GM23338 (cell line): ENCODE results near the gene RASA3.

ENCODE experiments used
- CREB1 ChIP-seq: fragments of 250-450 bp; sonication (Bioruptor Pico); IDR thresholded peaks from 2 replicates; pipeline ENCODE4 v1.5.0; 2020; ENCODE audit warnings: low read depth, mild to moderate bottlenecking, moderate library complexity
- ETS1 ChIP-seq: IDR thresholded peaks from 2 replicates; pipeline ENCODE4 v1.6.1; 2016; ENCODE audit warnings: antibody characterized with exemption
- EZH2 ChIP-seq: fragments of 200-600 bp; sonication (generic); IDR thresholded peaks from one replicate; pipeline ENCODE4 v1.8.0; 2017; ENCODE audit warnings: antibody characterized with exemption, mild to moderate bottlenecking, low read depth; ENCODE audit not compliant: unreplicated experiment
- EZH2phosphoT487 ChIP-seq: fragments of 200-600 bp; sonication (generic); IDR thresholded peaks from one replicate; pipeline ENCODE4 v1.8.1; 2018; ENCODE audit warnings: antibody characterized with exemption; ENCODE audit not compliant: unreplicated experiment
- JUNB ChIP-seq: IDR thresholded peaks from one replicate; pipeline ENCODE4 v1.6.1; 2016; ENCODE audit warnings: antibody characterized with exemption; ENCODE audit not compliant: unreplicated experiment
- NANOG ChIP-seq: IDR thresholded peaks from 2 replicates; pipeline ENCODE4 v1.6.1; 2016; ENCODE audit warnings: antibody characterized with exemption, borderline replicate concordance
- POLR2AphosphoS5 ChIP-seq: IDR thresholded peaks from 2 replicates; pipeline ENCODE4 v1.6.1; 2016; ENCODE audit warnings: antibody characterized with exemption, low read depth
- REST ChIP-seq: IDR thresholded peaks from one replicate; pipeline ENCODE4 v1.6.1; 2018; ENCODE audit warnings: antibody characterized with exemption; ENCODE audit not compliant: unreplicated experiment
- STAT1 ChIP-seq: IDR thresholded peaks from one replicate; pipeline ENCODE4 v1.6.1; 2016; ENCODE audit warnings: antibody characterized with exemption; ENCODE audit not compliant: unreplicated experiment
- ZNF114 ChIP-seq: fragments of 250-450 bp; sonication (Bioruptor Pico); IDR thresholded peaks from 2 replicates; pipeline ENCODE4 v1.5.0; 2020; ENCODE audit warnings: mild to moderate bottlenecking, moderate library complexity
- ZNF331 ChIP-seq: fragments of 250-450 bp; sonication (Bioruptor Pico); IDR thresholded peaks from 2 replicates; pipeline ENCODE4 v1.5.0; 2020; ENCODE audit warnings: low read depth, mild to moderate bottlenecking, moderate library complexity
- TF ChIP-seq, protein P1 (sequence below), 2 experiments: fragments of 200-600 bp in 1 of 2; sonication (generic) in 1 of 2; conservative IDR thresholded peaks; 2 replicates each; pipeline versions ENCODE4 v1.5.1 to v1.6.1; 2016 to 2017; ENCODE audit warnings: antibody characterized with exemption in 2 of 2, low read depth in 2 of 2, mild to moderate bottlenecking in 2 of 2, moderate library complexity in 1 of 2
- TF ChIP-seq, protein P2 (sequence below): fragments of 250-450 bp; sonication (Bioruptor Pico); IDR thresholded peaks from 2 replicates; pipeline ENCODE4 v1.5.0; 2020; ENCODE audit warnings: mild to moderate bottlenecking, moderate library complexity

- no peak for TF ChIP-seq POLR2AphosphoS5
- TF ChIP-seq, protein P1, sequence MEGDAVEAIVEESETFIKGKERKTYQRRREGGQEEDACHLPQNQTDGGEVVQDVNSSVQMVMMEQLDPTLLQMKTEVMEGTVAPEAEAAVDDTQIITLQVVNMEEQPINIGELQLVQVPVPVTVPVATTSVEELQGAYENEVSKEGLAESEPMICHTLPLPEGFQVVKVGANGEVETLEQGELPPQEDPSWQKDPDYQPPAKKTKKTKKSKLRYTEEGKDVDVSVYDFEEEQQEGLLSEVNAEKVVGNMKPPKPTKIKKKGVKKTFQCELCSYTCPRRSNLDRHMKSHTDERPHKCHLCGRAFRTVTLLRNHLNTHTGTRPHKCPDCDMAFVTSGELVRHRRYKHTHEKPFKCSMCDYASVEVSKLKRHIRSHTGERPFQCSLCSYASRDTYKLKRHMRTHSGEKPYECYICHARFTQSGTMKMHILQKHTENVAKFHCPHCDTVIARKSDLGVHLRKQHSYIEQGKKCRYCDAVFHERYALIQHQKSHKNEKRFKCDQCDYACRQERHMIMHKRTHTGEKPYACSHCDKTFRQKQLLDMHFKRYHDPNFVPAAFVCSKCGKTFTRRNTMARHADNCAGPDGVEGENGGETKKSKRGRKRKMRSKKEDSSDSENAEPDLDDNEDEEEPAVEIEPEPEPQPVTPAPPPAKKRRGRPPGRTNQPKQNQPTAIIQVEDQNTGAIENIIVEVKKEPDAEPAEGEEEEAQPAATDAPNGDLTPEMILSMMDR (conservative IDR thresholded peaks at IDR 0.05; ENCODE audit: low read depth in 2 of 2), result no peak
- TF ChIP-seq EZH2, result no peak
- TF ChIP-seq EZH2phosphoT487, result no peak
- TF ChIP-seq CREB1, result no peak
- TF ChIP-seq ZNF114 (CRISPR knock-in tag), result no peak
- TF ChIP-seq JUNB, result no peak
- no peak for TF ChIP-seq REST
- no peak for TF ChIP-seq ETS1
- TF ChIP-seq, protein P2, sequence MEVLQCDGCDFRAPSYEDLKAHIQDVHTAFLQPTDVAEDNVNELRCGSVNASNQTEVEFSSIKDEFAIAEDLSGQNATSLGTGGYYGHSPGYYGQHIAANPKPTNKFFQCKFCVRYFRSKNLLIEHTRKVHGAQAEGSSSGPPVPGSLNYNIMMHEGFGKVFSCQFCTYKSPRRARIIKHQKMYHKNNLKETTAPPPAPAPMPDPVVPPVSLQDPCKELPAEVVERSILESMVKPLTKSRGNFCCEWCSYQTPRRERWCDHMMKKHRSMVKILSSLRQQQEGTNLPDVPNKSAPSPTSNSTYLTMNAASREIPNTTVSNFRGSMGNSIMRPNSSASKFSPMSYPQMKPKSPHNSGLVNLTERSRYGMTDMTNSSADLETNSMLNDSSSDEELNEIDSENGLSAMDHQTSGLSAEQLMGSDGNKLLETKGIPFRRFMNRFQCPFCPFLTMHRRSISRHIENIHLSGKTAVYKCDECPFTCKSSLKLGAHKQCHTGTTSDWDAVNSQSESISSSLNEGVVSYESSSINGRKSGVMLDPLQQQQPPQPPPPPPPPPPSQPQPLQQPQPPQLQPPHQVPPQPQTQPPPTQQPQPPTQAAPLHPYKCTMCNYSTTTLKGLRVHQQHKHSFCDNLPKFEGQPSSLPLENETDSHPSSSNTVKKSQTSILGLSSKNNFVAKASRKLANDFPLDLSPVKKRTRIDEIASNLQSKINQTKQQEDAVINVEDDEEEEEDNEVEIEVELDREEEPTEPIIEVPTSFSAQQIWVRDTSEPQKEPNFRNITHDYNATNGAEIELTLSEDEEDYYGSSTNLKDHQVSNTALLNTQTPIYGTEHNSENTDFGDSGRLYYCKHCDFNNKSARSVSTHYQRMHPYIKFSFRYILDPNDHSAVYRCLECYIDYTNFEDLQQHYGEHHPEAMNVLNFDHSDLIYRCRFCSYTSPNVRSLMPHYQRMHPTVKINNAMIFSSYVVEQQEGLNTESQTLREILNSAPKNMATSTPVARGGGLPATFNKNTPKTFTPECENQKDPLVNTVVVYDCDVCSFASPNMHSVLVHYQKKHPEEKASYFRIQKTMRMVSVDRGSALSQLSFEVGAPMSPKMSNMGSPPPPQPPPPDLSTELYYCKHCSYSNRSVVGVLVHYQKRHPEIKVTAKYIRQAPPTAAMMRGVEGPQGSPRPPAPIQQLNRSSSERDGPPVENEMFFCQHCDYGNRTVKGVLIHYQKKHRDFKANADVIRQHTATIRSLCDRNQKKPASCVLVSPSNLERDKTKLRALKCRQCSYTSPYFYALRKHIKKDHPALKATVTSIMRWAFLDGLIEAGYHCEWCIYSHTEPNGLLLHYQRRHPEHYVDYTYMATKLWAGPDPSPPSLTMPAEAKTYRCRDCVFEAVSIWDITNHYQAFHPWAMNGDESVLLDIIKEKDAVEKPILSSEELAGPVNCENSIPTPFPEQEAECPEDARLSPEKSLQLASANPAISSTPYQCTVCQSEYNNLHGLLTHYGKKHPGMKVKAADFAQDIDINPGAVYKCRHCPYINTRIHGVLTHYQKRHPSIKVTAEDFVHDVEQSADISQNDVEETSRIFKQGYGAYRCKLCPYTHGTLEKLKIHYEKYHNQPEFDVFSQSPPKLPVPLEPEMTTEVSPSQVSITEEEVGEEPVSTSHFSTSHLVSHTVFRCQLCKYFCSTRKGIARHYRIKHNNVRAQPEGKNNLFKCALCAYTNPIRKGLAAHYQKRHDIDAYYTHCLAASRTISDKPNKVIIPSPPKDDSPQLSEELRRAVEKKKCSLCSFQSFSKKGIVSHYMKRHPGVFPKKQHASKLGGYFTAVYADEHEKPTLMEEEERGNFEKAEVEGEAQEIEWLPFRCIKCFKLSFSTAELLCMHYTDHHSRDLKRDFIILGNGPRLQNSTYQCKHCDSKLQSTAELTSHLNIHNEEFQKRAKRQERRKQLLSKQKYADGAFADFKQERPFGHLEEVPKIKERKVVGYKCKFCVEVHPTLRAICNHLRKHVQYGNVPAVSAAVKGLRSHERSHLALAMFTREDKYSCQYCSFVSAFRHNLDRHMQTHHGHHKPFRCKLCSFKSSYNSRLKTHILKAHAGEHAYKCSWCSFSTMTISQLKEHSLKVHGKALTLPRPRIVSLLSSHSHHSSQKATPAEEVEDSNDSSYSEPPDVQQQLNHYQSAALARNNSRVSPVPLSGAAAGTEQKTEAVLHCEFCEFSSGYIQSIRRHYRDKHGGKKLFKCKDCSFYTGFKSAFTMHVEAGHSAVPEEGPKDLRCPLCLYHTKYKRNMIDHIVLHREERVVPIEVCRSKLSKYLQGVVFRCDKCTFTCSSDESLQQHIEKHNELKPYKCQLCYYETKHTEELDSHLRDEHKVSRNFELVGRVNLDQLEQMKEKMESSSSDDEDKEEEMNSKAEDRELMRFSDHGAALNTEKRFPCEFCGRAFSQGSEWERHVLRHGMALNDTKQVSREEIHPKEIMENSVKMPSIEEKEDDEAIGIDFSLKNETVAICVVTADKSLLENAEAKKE (CRISPR knock-in tag), result no peak
- no peak for TF ChIP-seq NANOG
- no peak for TF ChIP-seq ZNF331 (CRISPR knock-in tag)
- no peak for TF ChIP-seq STAT1
These were observed 186.5 kb downstream of the RASA3 start for GRCh38 chr13:113945857-113946408.
